CD4-positive, alpha-beta T cell (primary cell): ENCODE data around the gene MAMSTR. TPM values are rescaled to one million over a fixed set of nuclear protein-coding genes. Genes with fewer than 3 reads are reported as not detected.
A peak's percentile ranks its signal among the peaks of the same experiment; 100 is the strongest.

ENCODE experiments used
- ATAC-seq: fragments of 200-7000 bp; cut with Tn5 transposase; one replicate; pipeline ENCODE4 v1.10.0; 2022; ENCODE audit warnings: mild to moderate bottlenecking; ENCODE audit not compliant: poor library complexity
- CTCF ChIA-PET: fragments of 350-600 bp; sonication (Branson Sonifier 250); formaldehyde crosslinking; loops from one replicate; lab custom pipeline; 2021; ENCODE audit warnings: antibody characterized with exemption, inconsistent platforms; lab: Charles Lee
- POLR2A ChIA-PET: fragments of 350-600 bp; sonication (Branson Sonifier 250); formaldehyde crosslinking; loops from one replicate; lab custom pipeline; 2021; ENCODE audit warnings: antibody characterized with exemption, inconsistent platforms; lab: Charles Lee
- DNase-seq, 14 experiments: peaks; one replicate each; pipeline ENCODE4 v3.0.0-alpha.2; 2013 to 2020; ENCODE audit warnings: mixed read lengths in 2 of 14
- H3K27ac ChIP-seq, 2 donors: one replicate each; pipeline versions ENCODE4 v1.5.1 to v1.7.0; 2013; ENCODE audit warnings: low read length in 2 of 2, low read depth in 1 of 2, mild to moderate bottlenecking in 1 of 2
- H3K27me3 ChIP-seq, 2 experiments: 1 replicate in 1 of 2; 2 replicates in 1 of 2; pipeline versions ENCODE4 v1.6.1 to v1.7.0; 2013; ENCODE audit warnings: low read length in 2 of 2, control low read depth in 1 of 2, mild to moderate bottlenecking in 1 of 2, moderate library complexity in 1 of 2; ENCODE audit not compliant: insufficient read depth in 2 of 2, control insufficient read depth in 1 of 2
- H3K36me3 ChIP-seq: one replicate; pipeline ENCODE4 v1.6.1; 2013; ENCODE audit warnings: low read length, control low read depth; ENCODE audit not compliant: insufficient read depth
- H3K4me1 ChIP-seq: one replicate; pipeline ENCODE4 v1.6.1; 2013; ENCODE audit warnings: low read length, control low read depth; ENCODE audit not compliant: insufficient read depth
- H3K4me3 ChIP-seq: one replicate; pipeline ENCODE4 v1.5.1; 2013; ENCODE audit warnings: mild to moderate bottlenecking, low read length, moderate library complexity
- H3K9me3 ChIP-seq, 2 experiments: 1 replicate in 1 of 2; 2 replicates in 1 of 2; pipeline versions ENCODE4 v1.6.1 to v1.7.0; 2013; ENCODE audit warnings: low read length in 2 of 2, mild to moderate bottlenecking in 2 of 2, control low read depth in 1 of 2, moderate library complexity in 1 of 2; ENCODE audit not compliant: control insufficient read depth in 1 of 2, insufficient read depth in 1 of 2
- H3K27ac Mint-ChIP-seq: one replicate; pipeline ENCODE4 v1.8.0; 2020; ENCODE audit warnings: mixed read lengths
- H3K27me3 Mint-ChIP-seq: one replicate; pipeline ENCODE4 v1.8.0; 2021; ENCODE audit warnings: mixed read lengths
- H3K36me3 Mint-ChIP-seq: one replicate; pipeline ENCODE4 v1.8.0; 2021; ENCODE audit warnings: low read depth, mixed read lengths
- H3K4me1 Mint-ChIP-seq: one replicate; pipeline ENCODE4 v1.8.0; 2021; ENCODE audit warnings: low read depth, mixed read lengths
- H3K4me3 Mint-ChIP-seq: one replicate; pipeline ENCODE4 v1.8.0; 2020; ENCODE audit warnings: mild to moderate bottlenecking, mixed read lengths
- H3K9me3 Mint-ChIP-seq: one replicate; pipeline ENCODE4 v1.8.0; 2020; ENCODE audit warnings: mixed read lengths
- CTCF ChIP-seq: fragments of 200-600 bp; IDR thresholded peaks from one replicate; pipeline ENCODE4 v1.8.0; 2022; ENCODE audit warnings: antibody characterized with exemption, mild to moderate bottlenecking
- intact Hi-C, 2 experiments: fragments of 100-400 bp; cut with DNase I in 1 of 2; cut with micrococcal nuclease in 1 of 2; formaldehyde crosslinking; loops; one replicate each; pipeline versions ENCODE4 v1.15.1 to v1.9.0; 2023 to 2025; cut with DNase I, micrococcal nuclease
- total RNA-seq, 174 experiments: library from RNA in 2 of 174; stranded (reverse) in 2 of 174; gene quantifications; one replicate each; pipeline ENCODE4 v1.2.3 and lab custom pipeline; 2021 to 2026

The MAMSTR gene
- total RNA-seq, 2 experiments from 2014 or later = 0.47 to 0.50 TPM

DNA sequence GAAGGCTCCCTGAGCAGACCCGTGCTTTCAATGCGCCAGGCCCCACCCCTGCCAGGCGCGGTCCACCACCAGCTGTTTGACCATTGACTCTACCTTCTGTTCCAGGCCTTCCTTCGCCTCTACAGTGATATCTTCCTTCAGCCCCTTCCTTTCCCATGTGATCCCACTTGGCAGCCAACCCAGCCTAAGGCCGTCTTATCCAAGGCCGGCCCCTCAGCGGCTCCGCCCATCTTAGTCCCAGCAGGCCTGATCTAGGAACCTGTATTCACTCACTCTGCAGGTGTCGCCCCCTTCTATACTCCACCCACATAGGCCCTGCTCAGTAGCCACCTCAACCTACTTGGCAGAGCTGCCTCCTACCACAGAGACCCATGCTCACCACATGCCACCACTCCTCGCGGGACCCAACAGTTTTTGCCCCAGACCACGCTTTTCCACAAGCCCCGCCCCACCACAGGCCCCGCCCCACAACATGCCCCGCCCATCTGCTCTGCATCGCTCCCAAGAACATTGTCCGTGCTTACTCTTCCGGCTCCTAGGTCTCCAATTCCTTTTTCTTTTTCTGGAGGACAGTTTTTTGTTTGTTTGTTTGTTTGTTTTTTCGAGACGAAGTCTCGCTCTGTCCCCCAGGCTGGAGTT is 18.0 kb upstream of the MAMSTR start:
- no peak overlapping the region for H3K4me3 ChIP-seq
- intact Hi-C loops = no loop called here
- ATAC-seq (no peak), DNase-seq (peak in 2 of 14 experiments; percentile 25 to 58)
- no peak overlapping the region for H3K27ac Mint-ChIP-seq
- H3K4me1 ChIP-seq = peaks cover 32% of the 10 kb centered on the region
- H3K27me3 ChIP-seq = peaks cover 0 to 12% of the 10 kb centered on the region in 2 experiments
- peaks cover 20% of the 10 kb centered on the region for H3K4me1 Mint-ChIP-seq
- H3K27me3 Mint-ChIP-seq = no peaks in the 10 kb centered on the region
- H3K9me3 ChIP-seq = peaks cover 0 to 10% of the 10 kb centered on the region in 2 experiments
- ChIA-PET POLR2A (interaction anchor here (0.7 kb wide), 1 partner anchor 25 kb away, joined by 4 read pairs; no protein-coding TSS in a partner anchor), CTCF (interaction anchor here (2.0 to 2.1 kb wide), 2 partner anchors 12 to 25 kb away, joined by 14 to 18 read pairs; no protein-coding TSS in a partner anchor)
- H3K9me3 Mint-ChIP-seq = no peaks in the 10 kb centered on the region
- no peaks in the 10 kb centered on the region for H3K36me3 ChIP-seq
- TF ChIP-seq CTCF = no peak
- H3K27ac ChIP-seq = no peak overlapping the region
- peak overlapping the region; percentile 59 for H3K4me3 Mint-ChIP-seq
- no peaks in the 10 kb centered on the region for H3K36me3 Mint-ChIP-seq

DNA sequence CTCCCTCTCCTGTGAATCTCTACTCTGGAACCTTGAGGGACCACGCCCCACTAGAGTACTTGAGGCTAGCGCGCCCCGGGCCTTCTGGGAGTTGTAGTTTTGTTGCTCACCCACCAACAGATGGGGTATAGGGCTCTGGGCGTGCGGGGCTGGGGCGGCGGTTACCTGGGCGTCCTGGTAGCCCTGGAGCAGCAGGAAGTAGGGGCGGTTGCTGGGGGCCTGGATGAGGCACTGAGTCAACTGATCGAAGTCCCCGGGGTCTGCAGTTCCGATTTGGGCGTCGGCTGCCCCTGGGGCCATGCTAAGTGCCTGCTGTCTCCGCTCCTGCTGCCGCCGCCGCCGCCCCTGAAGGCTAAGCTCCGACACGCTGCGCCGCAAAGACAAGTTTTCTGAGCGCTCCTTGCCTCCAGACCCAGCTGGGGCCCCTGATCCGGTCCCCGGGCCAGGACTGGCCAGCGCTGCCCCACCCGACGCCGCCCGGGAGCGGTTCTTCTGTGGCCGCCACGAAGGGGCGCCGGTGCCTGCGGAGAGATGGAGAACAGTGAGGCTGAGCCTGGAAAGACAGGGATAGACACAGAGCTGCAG is 15.6 kb upstream of the MAMSTR start:
- Mint-ChIP-seq H3K4me1 (peaks cover 9% of the 10 kb centered on the region), H3K4me3 (no peak overlapping the region), H3K27me3 (no peaks in the 10 kb centered on the region), H3K36me3 (no peaks in the 10 kb centered on the region), H3K9me3 (no peaks in the 10 kb centered on the region), H3K27ac (no peak overlapping the region)
- DNase-seq (peak in 1 of 14 experiments; percentile 16), ATAC-seq (no peak)
- ChIA-PET CTCF (no interaction called here), POLR2A (no interaction called here)
- Histone ChIP-seq H3K9me3 (peaks cover 0 to 8% of the 10 kb centered on the region in 2 experiments), H3K27me3 (peaks cover 0 to 4% of the 10 kb centered on the region in 2 experiments), H3K4me3 (no peak overlapping the region), H3K4me1 (peaks cover 16% of the 10 kb centered on the region), H3K27ac (no peak overlapping the region), H3K36me3 (no peaks in the 10 kb centered on the region)
- intact Hi-C loops = no loop called here
- no peak for TF ChIP-seq CTCF

DNA sequence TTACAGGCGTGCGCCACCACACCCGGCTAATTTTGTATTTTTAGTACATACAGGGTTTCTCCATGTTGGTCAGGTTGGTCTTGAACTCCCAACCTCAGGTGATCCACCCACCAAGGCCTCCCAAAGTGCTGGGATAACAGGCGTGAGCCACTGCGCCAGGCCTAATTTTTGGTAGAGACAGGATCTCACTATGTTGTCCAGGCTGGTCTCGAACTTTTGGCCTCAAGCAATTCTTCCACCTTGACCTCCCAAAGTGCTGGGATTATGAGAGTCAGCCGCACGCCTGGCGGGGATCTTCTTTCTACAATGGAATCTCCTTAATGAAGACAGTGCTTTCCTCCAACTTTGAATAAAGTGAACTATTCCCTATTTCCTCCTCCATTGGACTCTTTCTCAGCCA is 15.1 kb upstream of the MAMSTR start:
- Mint-ChIP-seq H3K27ac (no peak overlapping the region), H3K9me3 (no peaks in the 10 kb centered on the region), H3K27me3 (no peaks in the 10 kb centered on the region), H3K36me3 (no peaks in the 10 kb centered on the region), H3K4me1 (peaks cover 4% of the 10 kb centered on the region), H3K4me3 (no peak overlapping the region)
- DNase-seq (peak in 1 of 14 experiments; percentile 5), ATAC-seq (no peak)
- H3K36me3 ChIP-seq = no peaks in the 10 kb centered on the region
- peaks cover 0 to 11% of the 10 kb centered on the region in 2 experiments for H3K9me3 ChIP-seq
- no peak for TF ChIP-seq CTCF
- no peaks in the 10 kb centered on the region for H3K27me3 ChIP-seq
- H3K4me1 ChIP-seq = peaks cover 11% of the 10 kb centered on the region
- intact Hi-C loops = no loop called here
- ChIA-PET POLR2A (no interaction called here), CTCF (no interaction called here)
- H3K27ac ChIP-seq = no peak overlapping the region
- H3K4me3 ChIP-seq = no peak overlapping the region
